ENCODE data around the gene HOXA4. TPM values are rescaled to one million over a fixed set of nuclear protein-coding genes. Genes with fewer than 3 reads are reported as not detected.

Gene HOXA4
- total and polyA plus RNA-seq, 2 of the 8 experiments (the other 6 are each of a cell fraction or from before 2014, with no cell fraction given): not detected

DNA sequence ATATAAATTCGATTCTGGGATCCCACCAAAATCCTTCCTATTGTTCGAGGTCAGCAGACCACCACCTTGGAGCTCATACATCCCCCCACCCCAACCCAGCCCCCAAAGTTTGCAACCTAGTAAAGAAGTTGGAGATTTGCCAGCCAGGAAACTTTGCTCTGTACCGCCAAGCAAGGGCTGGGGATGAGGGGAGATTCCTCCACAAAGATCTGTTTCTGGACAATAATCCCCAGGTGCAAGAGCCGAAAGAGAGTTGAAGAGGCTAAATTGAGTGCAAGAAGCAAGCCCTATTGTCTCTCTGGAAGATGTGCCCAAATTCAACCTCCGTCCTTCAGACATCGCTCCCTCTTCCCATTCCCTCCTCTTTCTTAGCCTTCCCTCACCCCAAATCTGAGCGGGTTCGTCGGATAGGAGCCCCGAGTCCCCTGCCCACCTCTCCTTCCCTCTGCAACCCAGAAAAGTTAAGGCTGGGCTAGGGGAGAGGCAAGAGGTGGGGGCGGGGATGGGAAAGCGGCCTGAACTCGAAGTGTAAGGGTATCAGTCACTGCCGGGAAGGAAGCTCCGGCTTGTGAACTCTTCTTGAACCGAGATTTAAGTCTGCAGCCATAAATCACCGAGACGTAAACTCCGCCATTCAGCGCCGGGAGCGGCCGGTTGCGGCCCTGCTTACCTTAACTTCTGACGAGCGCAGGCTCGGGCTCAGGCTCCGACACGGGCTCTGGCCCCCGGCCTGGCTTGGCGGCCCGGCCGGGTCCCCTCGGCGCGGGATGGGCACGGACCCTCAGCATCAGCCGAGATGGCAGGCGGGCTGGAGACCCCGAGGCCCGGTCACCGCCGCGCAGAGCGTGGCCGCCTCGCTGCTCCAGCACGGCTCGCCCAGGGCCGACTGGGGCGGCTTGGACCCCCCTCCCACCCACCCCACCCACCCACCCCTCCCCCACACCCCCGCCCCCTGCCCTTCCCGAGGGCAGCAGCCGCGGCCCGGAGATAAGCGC lies 17.3 kb downstream of the HOXA4 start (continued):
- TF ChIP-seq, protein P1, sequence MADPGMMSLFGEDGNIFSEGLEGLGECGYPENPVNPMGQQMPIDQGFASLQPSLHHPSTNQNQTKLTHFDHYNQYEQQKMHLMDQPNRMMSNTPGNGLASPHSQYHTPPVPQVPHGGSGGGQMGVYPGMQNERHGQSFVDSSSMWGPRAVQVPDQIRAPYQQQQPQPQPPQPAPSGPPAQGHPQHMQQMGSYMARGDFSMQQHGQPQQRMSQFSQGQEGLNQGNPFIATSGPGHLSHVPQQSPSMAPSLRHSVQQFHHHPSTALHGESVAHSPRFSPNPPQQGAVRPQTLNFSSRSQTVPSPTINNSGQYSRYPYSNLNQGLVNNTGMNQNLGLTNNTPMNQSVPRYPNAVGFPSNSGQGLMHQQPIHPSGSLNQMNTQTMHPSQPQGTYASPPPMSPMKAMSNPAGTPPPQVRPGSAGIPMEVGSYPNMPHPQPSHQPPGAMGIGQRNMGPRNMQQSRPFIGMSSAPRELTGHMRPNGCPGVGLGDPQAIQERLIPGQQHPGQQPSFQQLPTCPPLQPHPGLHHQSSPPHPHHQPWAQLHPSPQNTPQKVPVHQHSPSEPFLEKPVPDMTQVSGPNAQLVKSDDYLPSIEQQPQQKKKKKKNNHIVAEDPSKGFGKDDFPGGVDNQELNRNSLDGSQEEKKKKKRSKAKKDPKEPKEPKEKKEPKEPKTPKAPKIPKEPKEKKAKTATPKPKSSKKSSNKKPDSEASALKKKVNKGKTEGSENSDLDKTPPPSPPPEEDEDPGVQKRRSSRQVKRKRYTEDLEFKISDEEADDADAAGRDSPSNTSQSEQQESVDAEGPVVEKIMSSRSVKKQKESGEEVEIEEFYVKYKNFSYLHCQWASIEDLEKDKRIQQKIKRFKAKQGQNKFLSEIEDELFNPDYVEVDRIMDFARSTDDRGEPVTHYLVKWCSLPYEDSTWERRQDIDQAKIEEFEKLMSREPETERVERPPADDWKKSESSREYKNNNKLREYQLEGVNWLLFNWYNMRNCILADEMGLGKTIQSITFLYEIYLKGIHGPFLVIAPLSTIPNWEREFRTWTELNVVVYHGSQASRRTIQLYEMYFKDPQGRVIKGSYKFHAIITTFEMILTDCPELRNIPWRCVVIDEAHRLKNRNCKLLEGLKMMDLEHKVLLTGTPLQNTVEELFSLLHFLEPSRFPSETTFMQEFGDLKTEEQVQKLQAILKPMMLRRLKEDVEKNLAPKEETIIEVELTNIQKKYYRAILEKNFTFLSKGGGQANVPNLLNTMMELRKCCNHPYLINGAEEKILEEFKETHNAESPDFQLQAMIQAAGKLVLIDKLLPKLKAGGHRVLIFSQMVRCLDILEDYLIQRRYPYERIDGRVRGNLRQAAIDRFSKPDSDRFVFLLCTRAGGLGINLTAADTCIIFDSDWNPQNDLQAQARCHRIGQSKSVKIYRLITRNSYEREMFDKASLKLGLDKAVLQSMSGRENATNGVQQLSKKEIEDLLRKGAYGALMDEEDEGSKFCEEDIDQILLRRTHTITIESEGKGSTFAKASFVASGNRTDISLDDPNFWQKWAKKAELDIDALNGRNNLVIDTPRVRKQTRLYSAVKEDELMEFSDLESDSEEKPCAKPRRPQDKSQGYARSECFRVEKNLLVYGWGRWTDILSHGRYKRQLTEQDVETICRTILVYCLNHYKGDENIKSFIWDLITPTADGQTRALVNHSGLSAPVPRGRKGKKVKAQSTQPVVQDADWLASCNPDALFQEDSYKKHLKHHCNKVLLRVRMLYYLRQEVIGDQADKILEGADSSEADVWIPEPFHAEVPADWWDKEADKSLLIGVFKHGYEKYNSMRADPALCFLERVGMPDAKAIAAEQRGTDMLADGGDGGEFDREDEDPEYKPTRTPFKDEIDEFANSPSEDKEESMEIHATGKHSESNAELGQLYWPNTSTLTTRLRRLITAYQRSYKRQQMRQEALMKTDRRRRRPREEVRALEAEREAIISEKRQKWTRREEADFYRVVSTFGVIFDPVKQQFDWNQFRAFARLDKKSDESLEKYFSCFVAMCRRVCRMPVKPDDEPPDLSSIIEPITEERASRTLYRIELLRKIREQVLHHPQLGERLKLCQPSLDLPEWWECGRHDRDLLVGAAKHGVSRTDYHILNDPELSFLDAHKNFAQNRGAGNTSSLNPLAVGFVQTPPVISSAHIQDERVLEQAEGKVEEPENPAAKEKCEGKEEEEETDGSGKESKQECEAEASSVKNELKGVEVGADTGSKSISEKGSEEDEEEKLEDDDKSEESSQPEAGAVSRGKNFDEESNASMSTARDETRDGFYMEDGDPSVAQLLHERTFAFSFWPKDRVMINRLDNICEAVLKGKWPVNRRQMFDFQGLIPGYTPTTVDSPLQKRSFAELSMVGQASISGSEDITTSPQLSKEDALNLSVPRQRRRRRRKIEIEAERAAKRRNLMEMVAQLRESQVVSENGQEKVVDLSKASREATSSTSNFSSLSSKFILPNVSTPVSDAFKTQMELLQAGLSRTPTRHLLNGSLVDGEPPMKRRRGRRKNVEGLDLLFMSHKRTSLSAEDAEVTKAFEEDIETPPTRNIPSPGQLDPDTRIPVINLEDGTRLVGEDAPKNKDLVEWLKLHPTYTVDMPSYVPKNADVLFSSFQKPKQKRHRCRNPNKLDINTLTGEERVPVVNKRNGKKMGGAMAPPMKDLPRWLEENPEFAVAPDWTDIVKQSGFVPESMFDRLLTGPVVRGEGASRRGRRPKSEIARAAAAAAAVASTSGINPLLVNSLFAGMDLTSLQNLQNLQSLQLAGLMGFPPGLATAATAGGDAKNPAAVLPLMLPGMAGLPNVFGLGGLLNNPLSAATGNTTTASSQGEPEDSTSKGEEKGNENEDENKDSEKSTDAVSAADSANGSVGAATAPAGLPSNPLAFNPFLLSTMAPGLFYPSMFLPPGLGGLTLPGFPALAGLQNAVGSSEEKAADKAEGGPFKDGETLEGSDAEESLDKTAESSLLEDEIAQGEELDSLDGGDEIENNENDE (IDR thresholded peaks at IDR 0.05; ENCODE audit: insufficient replicate concordance, low read length): no peak
- TF ChIP-seq SAP30 (IDR thresholded peaks at IDR 0.05; ENCODE audit: insufficient read depth, insufficient replicate concordance, low read length) (no peak), JUND (IDR thresholded peaks at IDR 0.05; ENCODE audit: low read length) (no peak), SUZ12 (IDR thresholded peaks at IDR 0.05; ENCODE audit: low read length) (peak; percentile 99), FOSL1 (IDR thresholded peaks at IDR 0.05; ENCODE audit: insufficient read depth, low read depth, low read length) (no peak), KDM5A (IDR thresholded peaks at IDR 0.05; ENCODE audit: low read length) (no peak), RBBP5 (IDR thresholded peaks at IDR 0.05; ENCODE audit: borderline replicate concordance, low read depth, low read length) (no peak)
